Hindlimb muscle (tissue), 1 donor: ENCODE data around the gene BRIP1. TPM values are rescaled to one million over a fixed set of nuclear protein-coding genes. Genes with fewer than 3 reads are reported as not detected.

Experiments used
- DNase-seq: peaks from one replicate; pipeline ENCODE4 v3.0.0-alpha.2; 2013
- polyA plus RNA-seq: library from polyadenylated mRNA; unstranded; fragments of 120-200 nt; gene quantifications from one replicate; pipeline ENCODE4 v1.2.1, GENCODE V29; 2013; ENCODE audit not compliant: insufficient read length

BRIP1 gene
- polyA plus RNA-seq, 1 donor, result 4.3 TPM

DNA sequence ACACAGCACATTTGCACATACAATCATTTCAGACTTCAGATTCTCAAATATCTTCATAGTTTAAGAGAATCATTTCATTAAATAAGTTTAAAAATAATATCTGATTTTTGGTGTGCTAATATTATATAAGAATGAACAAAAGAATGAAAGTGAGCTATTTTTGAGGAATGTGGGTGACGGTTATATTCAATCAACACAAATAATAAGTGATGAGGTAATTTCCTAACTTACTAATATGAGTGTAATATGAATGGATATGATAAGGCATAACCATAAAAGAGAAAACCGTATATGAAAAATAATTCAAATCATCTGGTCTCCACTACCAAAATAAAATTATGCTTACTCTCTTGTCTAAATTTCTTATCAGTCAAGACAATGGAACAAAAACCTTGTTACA lies 203.9 kb downstream of the BRIP1 start:
- DNase-seq, result no peak

DNA sequence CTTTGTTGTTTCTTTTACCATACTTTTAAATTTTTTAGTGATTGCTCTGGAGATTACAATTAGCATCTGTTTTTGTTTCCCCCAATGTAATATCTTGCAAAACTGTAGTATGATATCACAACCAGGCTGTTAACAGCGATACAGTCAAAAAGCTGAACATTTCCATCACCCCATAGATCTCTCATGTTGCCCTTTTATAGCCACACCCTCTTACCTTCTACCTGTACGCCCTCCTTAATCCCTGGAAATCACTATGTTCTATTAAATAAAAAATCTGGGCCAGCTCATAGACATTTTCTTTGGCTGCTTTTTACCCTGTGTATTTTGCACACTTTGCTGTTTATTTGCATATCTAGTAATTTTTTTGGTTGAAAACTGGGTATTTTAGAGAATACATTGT lies 205.1 kb downstream of the BRIP1 start:
- no peak for DNase-seq

GRCh38 chr17:61657338-61657737 lies 206.0 kb downstream of the BRIP1 start:
- no peak for DNase-seq

- DNase-seq, result no peak
Observed at GRCh38 chr17:61656721-61657217, 206.6 kb downstream of the BRIP1 start.

- no peak for DNase-seq
Observed at GRCh38 chr17:61650749-61651148, 212.6 kb downstream of the BRIP1 start.

- DNase-seq, result no peak
Observed at GRCh38 chr17:61648587-61648986, 214.7 kb downstream of the BRIP1 start.

DNA sequence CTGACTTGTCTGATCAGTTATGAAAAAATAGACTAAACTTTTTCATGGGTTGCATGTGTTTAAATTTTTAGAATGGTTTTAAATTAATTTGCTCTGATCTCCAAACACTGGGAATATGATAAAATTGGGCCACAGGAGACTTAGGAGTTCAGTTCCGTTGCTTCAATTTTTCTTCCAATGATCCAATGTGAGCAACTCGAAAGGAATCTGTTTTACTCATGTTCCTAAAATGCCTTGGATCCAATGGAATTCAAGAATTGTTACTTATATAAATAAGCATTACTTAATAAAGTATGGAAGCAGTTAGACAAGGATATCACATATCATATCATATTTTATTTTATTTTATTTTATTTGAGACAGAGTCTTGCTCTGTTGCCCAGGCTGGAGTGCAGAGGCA lies 216.3 kb downstream of the BRIP1 start:
- no peak for DNase-seq

DNA sequence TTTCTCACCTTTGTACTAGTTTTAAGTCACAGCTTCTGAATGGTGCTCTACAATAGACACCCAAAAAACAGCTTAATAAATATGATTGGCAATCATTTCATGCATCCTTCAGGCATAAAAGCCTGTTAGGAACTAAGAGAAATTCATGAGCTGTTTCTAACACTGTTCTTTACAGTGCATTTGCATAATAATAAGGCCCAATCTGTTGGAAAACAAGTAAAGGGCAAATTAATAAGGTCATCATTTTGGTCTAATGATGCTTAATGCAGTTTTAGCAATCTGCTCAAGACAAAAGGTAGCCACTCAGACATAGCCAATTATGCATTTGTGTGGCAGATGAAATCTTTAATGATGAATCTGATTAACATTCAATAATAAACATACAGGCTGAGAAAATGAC lies 216.8 kb downstream of the BRIP1 start:
- no peak for DNase-seq

GRCh38 chr17:61645920-61646319 lies 217.4 kb downstream of the BRIP1 start:
- no peak for DNase-seq

- no peak for DNase-seq
Observed at GRCh38 chr17:61644800-61645774, 218.2 kb downstream of the BRIP1 start.

DNA sequence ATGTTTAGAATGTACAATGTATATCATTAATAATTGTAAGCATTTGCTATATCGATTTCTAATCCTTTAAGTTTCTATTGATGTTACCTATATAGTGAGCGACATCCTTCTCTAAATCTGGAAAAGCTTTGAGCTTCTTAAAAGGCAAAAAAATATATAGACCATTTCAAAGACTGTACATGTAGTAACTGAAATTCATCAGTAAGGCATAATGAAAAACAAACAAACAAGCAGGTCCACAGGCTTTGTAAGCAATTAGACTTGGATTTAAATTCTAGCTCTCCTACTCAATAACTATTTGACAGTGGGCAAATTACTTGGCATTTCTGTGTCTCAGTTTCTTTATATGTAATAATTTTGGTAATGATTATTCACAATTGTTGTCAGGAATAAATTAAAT lies 220.6 kb downstream of the BRIP1 start:
- no peak for DNase-seq

GRCh38 chr17:61641715-61642114 lies 221.6 kb downstream of the BRIP1 start:
- DNase-seq, result no peak

DNA sequence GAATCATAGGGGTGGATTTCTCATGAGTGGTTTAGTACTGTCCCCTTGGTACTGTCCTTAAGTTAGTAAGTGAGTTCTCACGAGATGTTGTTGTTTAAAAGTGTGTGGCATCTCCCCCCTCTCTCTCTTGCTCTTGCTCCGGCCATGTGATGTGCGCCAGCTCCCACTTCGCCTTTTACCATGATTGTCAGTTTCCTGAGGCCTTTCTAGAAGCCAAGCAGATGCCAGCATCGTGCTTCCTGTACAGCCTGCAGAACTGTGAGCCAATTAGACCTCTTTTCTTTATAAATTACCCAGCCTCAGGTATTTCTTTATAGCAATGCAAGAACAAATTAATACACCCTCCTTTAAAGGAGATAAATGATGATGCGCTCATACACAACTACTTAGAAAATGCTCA lies 222.2 kb downstream of the BRIP1 start:
- DNase-seq, result no peak

DNA sequence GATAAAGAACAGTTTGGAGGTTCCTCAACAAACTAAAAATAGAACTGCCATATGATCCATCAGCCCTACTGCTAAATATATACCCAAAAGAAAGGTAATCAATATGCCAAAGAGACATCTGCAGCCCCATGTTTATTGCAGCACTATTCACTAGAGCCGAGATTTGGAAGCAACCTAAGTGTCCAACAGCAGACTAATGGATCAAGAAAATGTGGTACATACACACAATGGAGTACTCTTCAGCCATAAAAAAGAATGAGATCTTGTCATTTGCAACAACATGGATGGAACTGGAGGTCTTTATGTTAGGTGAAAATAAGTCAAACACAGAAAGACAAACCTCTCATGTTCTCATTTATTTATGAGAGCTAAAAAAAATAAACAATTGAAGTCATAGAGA lies 223.5 kb downstream of the BRIP1 start:
- no peak for DNase-seq

- no peak for DNase-seq
Observed at GRCh38 chr17:61638087-61638486, 225.2 kb downstream of the BRIP1 start.

GRCh38 chr17:61635913-61636432 lies 227.4 kb downstream of the BRIP1 start:
- DNase-seq, result no peak

DNA sequence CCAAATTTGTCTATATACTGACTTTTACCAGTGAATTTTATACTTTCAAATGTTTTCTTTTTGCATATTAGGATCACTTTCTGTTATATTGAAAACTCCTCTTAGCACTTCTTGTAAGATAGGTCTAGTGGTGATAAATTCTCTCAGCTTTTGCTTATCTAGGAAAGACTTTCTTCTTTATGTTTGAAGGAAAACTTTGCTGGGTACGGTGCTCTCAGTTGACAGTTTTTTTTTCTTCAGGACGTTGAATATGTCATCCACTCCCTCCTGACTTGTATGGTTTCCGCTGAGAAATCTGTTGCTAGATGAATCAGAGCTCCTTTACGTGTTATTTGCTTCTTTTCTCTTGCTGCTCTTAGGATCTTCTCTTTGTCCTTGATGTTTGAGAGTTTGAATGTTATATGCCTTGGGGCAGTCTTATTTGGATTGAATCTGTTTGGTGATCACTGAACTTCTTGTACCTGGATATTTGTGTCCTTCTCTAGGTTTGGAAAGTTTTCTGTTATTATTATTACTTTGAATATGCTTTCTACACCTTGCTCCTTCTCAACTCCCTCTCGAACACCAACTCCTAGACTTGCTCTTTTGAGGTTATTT lies 228.3 kb downstream of the BRIP1 start:
- no peak for DNase-seq

DNA sequence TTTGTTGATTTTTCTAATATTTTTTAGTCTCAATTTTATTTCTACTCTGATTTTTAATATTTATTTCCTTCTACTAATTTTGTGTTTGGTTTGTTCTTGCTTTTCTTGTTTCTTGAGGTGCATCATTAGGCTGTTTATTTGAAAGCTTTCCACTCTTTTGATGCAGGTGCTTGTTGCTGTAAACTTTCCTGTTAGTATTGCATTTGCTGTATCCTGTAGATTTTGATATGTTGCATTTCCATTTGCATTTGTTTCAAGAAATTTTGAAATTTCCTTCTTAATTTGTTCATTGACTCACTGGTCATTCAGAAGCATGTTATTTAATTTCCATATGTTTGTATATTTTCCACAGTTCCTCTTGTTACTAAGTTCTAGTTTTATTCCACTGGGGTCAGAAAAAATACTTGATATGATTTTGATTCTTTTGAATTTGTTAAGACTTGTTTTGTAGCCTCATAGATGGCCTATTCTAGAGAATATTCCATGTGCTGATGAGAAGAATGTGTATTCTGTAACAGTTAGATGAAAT lies 229.3 kb downstream of the BRIP1 start:
- DNase-seq, result no peak

- DNase-seq, result no peak
Observed at GRCh38 chr17:61632826-61633225, 230.5 kb downstream of the BRIP1 start.

GRCh38 chr17:61631800-61632199 lies 231.5 kb downstream of the BRIP1 start:
- no peak for DNase-seq
